HG03565 (cell line): ENCODE measurements around the gene ABLIM2.

Experiments used
- ATAC-seq: cut with Tn5 transposase; IDR thresholded peaks from one replicate; pipeline ENCODE4 v1.9.1; 2021; ENCODE audit warnings: mild to moderate bottlenecking, moderate library complexity; ENCODE audit not compliant: unreplicated experiment

The ABLIM2 gene

GRCh38 chr4:7968262-7968896 lies 190.2 kb downstream of the ABLIM2 start:
- ATAC-seq, result no peak

DNA sequence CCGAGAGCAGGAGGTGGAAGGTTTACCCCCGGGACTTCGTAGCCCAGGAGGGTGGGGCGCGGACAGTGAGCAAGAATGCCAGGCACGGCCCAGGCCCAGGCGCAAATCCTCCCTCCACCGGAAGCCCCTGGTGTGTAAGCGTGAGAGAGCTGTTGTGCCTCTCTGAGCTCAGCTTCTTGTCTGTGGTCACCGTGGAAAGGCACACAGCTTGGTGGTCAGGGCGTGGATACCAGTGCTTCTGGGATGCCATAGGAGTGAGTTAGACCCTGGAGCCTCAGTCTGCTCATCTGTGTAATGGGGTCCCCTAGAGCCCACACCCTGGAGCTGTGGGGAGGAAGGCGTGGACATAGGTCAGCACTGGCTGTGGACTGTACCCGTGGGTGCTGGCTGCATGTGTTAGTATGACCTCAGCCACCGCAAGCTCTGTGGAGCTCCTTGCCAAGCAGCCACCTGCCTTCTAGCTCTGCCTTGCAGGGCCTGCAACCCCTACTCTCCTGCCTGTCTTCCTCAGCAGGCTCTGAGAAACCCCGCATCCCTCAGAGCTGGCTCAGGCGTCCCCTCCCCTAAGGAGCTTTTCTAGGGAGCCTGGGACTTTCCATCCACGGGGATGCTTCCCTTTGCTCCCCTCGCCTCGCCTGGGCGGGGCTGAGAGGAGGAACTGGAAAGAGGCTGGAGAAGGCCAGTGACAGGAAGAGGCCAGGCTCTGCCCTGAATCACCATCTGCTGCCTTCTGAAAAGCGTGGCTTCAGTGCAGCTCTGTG lies 190.9 kb downstream of the ABLIM2 start:
- ATAC-seq, result no peak

DNA sequence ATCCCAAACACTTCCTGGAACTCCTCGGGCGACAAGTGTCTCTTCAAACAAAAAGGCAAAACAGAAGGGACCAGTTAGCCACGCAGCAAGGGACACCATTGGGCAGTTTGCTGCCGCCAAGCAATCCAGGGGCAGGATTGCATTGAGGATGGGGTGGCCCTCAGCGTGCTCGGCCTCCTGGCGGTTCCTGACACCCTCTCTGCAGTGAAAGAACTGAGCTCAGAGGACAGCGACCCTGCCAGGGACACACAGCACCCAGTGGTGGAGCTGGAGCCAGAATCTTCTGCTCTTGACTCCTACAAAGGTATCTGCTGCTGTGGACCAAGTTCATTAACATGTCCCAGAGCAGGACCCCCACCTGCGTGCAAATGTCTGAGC lies 191.6 kb downstream of the ABLIM2 start:
- no peak for ATAC-seq

DNA sequence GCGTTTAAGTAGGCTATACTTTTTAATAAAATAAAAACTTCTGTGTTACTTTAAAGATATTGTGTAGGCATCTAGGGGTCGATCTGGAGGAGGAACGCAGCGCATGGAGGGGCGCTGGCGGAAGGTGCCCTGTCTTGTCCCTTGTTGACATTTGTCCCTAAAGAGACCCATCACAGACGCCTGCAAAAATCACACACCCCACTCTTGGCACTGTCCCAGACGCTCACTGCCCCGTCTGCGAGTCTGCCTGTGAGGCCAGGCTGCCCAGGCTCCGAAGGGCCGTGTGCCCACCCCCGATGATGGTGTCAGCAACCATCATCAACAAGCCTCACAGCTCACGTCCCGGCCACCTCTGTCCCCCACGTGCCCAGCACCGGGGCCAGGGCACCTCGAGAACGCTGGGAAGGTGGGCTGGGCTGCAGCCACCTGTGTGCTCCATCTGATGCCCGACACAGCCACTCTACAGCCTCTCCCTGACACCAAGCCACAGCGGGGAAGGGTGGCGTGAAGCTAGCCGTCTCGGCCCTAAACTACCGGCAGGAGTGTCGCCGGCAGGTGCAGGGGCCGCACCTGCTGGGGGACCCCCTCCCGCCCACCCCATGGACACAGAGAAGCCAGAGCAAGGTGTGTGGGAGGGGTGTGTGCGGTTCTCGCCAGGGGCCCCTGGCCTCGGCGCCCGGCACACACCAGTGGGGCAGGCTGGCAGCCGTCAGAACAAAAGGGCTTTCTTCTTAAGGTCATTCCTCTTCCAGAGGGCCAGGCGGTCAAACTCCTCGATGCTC lies 192.1 kb downstream of the ABLIM2 start:
- no peak for ATAC-seq

GRCh38 chr4:7964890-7965662 lies 193.5 kb downstream of the ABLIM2 start:
- ATAC-seq, result no peak

DNA sequence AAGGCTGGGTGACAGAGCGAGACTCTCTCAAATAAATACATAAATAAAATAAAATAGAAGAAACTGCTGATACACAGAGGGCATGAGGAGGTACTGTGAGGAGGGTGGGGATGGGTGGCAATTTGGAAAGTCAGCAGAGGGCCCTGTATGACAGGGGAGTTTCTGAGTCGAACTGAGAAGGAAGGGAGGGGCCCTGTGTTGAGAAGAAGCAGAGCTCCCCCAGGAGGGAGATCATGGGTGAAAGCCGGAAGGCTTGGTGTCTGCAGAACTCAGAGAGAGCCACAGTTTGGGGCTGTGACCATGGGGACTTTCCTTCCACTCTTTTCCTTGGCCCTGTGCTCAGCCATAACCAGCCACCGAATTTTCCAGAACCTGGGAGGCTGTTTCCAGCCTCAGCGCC lies 194.2 kb downstream of the ABLIM2 start:
- no peak for ATAC-seq

DNA sequence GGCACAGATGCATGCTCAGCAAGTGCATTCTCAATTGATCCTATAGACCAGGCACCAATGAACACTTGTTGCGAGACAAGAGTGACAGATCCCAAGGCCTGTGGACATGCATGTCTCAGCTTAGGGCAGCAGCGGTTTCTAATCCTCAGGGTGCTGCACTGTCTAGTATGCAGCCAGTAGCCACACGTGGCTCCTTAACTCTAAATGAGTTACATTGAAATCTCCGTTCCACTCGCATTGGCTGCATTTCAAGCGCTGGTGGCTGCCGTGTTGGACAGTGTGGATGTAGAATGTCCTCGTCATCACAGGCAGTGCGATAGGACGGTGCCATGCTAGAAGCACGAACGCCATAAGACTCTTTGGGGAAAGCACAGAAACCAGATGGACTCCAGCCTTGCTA lies 194.9 kb downstream of the ABLIM2 start:
- no peak for ATAC-seq

- no peak for ATAC-seq
Measured at GRCh38 chr4:7962609-7963508, 195.8 kb downstream of the ABLIM2 start.

GRCh38 chr4:7960790-7961655 lies 197.6 kb downstream of the ABLIM2 start:
- peak; percentile 61 for ATAC-seq

DNA sequence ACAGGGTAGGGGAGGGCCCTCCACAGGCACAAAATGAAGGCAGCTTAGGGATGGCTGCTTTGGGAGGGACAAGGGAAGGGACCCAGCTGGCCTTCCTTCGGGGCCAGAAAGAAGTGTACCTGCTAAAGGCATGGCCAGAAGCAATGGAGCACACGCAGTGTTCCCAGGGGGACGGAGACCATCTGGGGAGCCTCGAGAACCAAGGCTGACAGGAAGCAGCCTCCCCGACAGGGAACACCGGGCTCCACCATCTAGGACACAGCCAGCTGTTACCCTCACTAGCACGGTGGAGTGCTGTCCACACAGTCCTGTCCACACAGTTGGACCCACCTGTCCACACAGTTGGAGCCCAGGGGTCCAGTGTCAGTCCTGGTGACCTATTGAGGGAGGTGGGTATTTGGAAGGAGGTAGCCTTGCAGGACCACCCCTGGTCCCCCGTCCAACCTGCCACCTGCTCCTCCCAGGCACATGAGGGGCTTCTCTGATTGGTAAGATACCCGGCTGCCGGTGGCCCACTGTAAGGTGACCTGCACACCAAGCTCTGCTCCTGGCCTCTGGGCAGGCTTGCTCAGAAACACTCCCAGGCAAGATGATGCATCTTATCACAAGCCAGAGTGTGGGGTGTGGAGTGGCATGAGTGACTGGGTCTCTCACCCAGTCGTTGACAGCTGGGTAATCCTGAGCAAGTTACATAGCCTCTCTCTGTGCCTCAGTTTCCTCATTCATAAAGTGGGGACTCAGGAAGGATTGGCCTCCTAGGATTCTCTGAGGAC lies 198.4 kb downstream of the ABLIM2 start:
- ATAC-seq, result no peak

DNA sequence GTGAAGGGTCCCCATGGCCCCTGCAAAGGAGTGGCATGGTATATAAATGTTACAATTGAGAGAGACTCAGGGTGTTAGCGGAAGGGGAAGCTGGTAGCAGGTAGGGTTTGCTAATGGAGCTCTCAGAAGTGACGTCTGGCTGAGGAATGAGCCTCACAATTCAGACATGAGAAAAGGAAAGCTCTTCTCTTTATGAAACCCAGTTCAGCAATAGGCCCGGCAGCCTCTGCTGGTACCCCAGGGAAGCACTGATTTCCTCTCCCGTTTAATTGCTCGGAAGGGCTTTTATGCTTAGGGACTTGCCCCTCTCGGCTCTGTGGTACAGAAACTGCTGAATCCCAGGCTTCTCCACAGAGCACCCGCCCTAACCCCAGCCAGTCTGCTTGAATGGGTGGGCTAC lies 199.5 kb downstream of the ABLIM2 start:
- no peak for ATAC-seq

DNA sequence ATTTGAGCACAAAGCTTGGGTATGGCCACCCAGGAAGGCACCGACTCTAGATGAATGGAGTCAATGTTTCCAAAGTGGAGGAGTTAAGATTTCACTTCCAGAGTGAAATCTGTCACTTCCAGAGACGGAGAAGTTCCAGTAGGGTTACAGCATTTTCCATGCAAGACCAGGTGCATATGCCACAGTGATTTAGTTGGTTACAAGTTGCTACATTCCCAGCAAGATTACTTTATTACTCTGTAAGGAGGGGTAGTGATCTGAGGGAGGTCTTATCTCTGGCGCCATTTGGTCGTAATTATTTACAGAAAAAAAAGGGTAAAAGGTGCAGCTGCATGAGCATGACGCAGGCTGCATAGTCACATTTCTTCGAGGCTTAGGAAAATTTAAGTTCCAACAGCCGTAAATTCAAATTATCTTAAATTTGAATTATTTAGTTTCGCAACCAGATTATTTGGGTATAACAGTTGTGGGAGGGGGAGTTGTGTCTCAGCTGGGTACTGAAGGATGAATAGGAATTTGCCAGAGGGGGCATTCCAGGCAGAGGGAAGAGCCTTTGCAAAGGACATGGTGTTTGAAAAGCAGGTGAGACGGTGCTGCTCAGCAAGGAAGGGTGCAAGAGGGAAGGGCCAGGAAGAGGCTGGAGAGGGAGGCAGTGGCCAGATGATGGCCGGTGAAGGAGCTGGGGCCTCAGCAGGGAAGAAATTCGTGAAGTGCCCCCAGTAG lies 201.5 kb downstream of the ABLIM2 start:
- ATAC-seq, result no peak

DNA sequence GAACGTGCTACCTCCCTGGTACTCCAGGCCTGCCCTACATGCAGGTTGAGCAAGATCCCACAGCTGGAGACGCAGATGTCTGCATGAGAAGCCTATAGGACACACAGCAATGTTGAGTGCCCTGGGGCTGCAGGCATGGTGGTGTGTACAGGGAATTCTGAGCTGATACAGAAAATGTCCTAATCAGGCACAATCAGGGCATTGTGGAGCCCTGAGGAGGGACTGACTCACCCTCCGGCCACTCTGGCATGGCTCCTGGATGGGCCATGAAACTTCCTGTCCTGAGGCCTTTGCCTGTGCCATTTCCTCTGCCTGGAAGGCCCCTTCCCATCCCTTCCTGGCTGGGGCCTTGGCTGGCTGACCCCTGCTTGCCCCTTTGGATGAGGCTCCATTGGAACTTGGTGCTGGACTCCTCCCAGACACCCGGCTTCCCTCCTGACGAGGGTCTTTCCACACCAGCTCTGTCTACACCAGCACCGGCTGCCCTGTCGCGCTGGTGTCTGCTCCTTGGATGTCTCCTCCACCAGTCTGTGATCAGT lies 202.3 kb downstream of the ABLIM2 start:
- ATAC-seq, result no peak

- no peak for ATAC-seq
Measured at GRCh38 chr4:7955393-7955792, 203.2 kb downstream of the ABLIM2 start.

- no peak for ATAC-seq
Measured at GRCh38 chr4:7952615-7953014, 206.0 kb downstream of the ABLIM2 start.

- no peak for ATAC-seq
Measured at GRCh38 chr4:7950301-7951092, 208.1 kb downstream of the ABLIM2 start.

DNA sequence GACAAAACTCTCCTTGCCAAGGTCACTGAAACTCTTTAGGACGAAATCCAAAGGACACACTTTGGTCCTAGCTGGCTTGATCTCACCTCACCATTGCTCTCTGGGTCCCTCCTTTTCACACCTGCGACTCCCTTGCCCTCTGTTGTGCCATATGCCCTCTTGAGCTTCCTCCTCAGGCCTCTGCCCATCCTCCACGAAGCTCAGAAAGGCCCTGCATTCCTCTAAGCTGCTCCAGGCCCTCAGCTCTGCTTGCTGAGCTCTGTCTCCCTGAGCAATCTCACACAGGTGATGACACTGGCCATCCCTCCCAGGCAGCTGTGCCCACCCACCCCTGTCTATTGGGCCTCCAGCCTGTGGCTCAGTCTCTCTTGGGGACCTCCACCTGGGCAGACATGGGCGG lies 208.9 kb downstream of the ABLIM2 start:
- no peak for ATAC-seq
